H9 (cell line): Measurements from ENCODE around the gene GUK1. TPM values are rescaled to one million over a fixed set of nuclear protein-coding genes. Genes with fewer than 3 reads are reported as not detected.

Experiments
- DNase-seq: peaks from one replicate; pipeline ENCODE4 v3.0.0-alpha.2; 2017
- H2AFZ ChIP-seq: one replicate; pipeline ENCODE4 v1.6.1; 2013; ENCODE audit warnings: mild to moderate bottlenecking, low read length, control low read depth, moderate library complexity
- H2AK5ac ChIP-seq: 2 replicates; pipeline ENCODE4 v1.6.1; 2013; ENCODE audit warnings: low read length, control low read depth, mixed read lengths; ENCODE audit not compliant: insufficient read length
- H2BK120ac ChIP-seq: one replicate; pipeline ENCODE4 v1.6.1; 2013; ENCODE audit warnings: low read depth, mild to moderate bottlenecking, low read length, control low read depth, inconsistent platforms; ENCODE audit not compliant: poor library complexity, severe bottlenecking
- H2BK12ac ChIP-seq: 2 replicates; pipeline ENCODE4 v1.6.1; 2013; ENCODE audit warnings: low read length, control low read depth, mixed read lengths, low read depth; ENCODE audit not compliant: insufficient read length
- H2BK15ac ChIP-seq: 2 replicates; pipeline ENCODE4 v1.6.1; 2013; ENCODE audit warnings: low read depth, low read length, control low read depth
- H2BK20ac ChIP-seq: one replicate; pipeline ENCODE4 v1.6.1; 2013; ENCODE audit warnings: low read depth, mild to moderate bottlenecking, low read length, control low read depth, inconsistent platforms; ENCODE audit not compliant: poor library complexity, severe bottlenecking
- H2BK5ac ChIP-seq: 2 replicates; pipeline ENCODE4 v1.6.1; 2013; ENCODE audit warnings: low read length, control low read depth, mixed read lengths; ENCODE audit not compliant: insufficient read length
- H3K14ac ChIP-seq: 2 replicates; pipeline ENCODE4 v1.6.1; 2013; ENCODE audit warnings: low read length, control low read depth; ENCODE audit not compliant: insufficient read depth
- H3K18ac ChIP-seq: 2 replicates; pipeline ENCODE4 v1.6.1; 2013; ENCODE audit warnings: low read depth, mild to moderate bottlenecking, mixed read lengths, low read length, control low read depth; ENCODE audit not compliant: insufficient read length
- H3K23ac ChIP-seq: 2 replicates; pipeline ENCODE4 v1.6.1; 2013; ENCODE audit warnings: low read length, control low read depth, mixed read lengths, low read depth; ENCODE audit not compliant: insufficient read length
- H3K23me2 ChIP-seq: 2 replicates; pipeline ENCODE4 v1.6.1; 2013; ENCODE audit warnings: low read depth, mild to moderate bottlenecking, mixed read lengths, low read length, control low read depth; ENCODE audit not compliant: insufficient read length, poor library complexity, severe bottlenecking
- H3K27ac ChIP-seq: 2 replicates; pipeline ENCODE4 v1.5.1; 2013; ENCODE audit warnings: low read length, control low read depth, mixed read lengths, low read depth; ENCODE audit not compliant: insufficient read length
- H3K27me3 ChIP-seq: 2 replicates; pipeline ENCODE4 v1.6.1; 2013; ENCODE audit warnings: low read length, control low read depth, inconsistent platforms; ENCODE audit not compliant: insufficient read depth
- H3K4ac ChIP-seq: 2 replicates; pipeline ENCODE4 v1.6.1; 2013; ENCODE audit warnings: low read depth, mild to moderate bottlenecking, control low read depth, inconsistent platforms, low read length, moderate library complexity
- H3K4me1 ChIP-seq: 2 replicates; pipeline ENCODE4 v1.6.1; 2013; ENCODE audit warnings: low read length, control low read depth, inconsistent platforms; ENCODE audit not compliant: insufficient read depth
- H3K4me2 ChIP-seq: 2 replicates; pipeline ENCODE4 v1.6.1; 2013; ENCODE audit warnings: low read length, control low read depth, mixed read lengths; ENCODE audit not compliant: insufficient read length, insufficient read depth
- H3K56ac ChIP-seq: 2 replicates; pipeline ENCODE4 v1.6.1; 2013; ENCODE audit warnings: low read depth, mild to moderate bottlenecking, mixed read lengths, low read length, control low read depth; ENCODE audit not compliant: insufficient read length
- H3K79me1 ChIP-seq: 2 replicates; pipeline ENCODE4 v1.6.1; 2013; ENCODE audit warnings: low read depth, mild to moderate bottlenecking, moderate library complexity, low read length, control low read depth, inconsistent platforms; ENCODE audit not compliant: insufficient read depth, poor library complexity, severe bottlenecking
- H3K79me2 ChIP-seq: 2 replicates; pipeline ENCODE4 v1.6.1; 2013; ENCODE audit warnings: low read length, control low read depth, inconsistent platforms; ENCODE audit not compliant: insufficient read depth
- H3K9ac ChIP-seq: 2 replicates; pipeline ENCODE4 v1.6.1; 2013; ENCODE audit warnings: low read length, control low read depth, mixed read lengths; ENCODE audit not compliant: insufficient read length; ENCODE audit errors: extremely low read depth
- H3K9me3 ChIP-seq: one replicate; pipeline ENCODE4 v1.6.1; 2013; ENCODE audit warnings: low read depth, low read length, inconsistent platforms; ENCODE audit not compliant: control insufficient read depth
- H3T11ph ChIP-seq: one replicate; pipeline ENCODE4 v1.6.1; 2013; ENCODE audit warnings: mild to moderate bottlenecking, low read length, control low read depth, inconsistent platforms
- H4K20me1 ChIP-seq: one replicate; pipeline ENCODE4 v1.6.1; 2013; ENCODE audit not compliant: control insufficient read depth, insufficient read length, insufficient read depth
- H4K5ac ChIP-seq: 2 replicates; pipeline ENCODE4 v1.6.1; 2013; ENCODE audit warnings: low read depth, mild to moderate bottlenecking, mixed read lengths, low read length, control low read depth; ENCODE audit not compliant: insufficient read length
- H4K8ac ChIP-seq: replicated peaks from 2 replicates; pipeline ENCODE4 v1.6.1; 2013; ENCODE audit warnings: low read length, control low read depth, mixed read lengths, low read depth; ENCODE audit not compliant: insufficient read length
- H4K91ac ChIP-seq: 2 replicates; pipeline ENCODE4 v1.6.1; 2013; ENCODE audit warnings: low read depth, mild to moderate bottlenecking, moderate library complexity, mixed read lengths, low read length, control low read depth; ENCODE audit not compliant: insufficient read length
- H3K27ac Mint-ChIP-seq, 3 experiments: 2 replicates in 2 of 3; 3 replicates in 1 of 3; pipeline ENCODE4 v1.8.0; 2020 to 2021; ENCODE audit warnings: mixed read lengths in 3 of 3, mild to moderate bottlenecking in 1 of 3, moderate library complexity in 1 of 3
- H3K27me3 Mint-ChIP-seq: 2 replicates; pipeline ENCODE4 v1.8.0; 2021; ENCODE audit warnings: low read depth, mild to moderate bottlenecking, moderate library complexity, mixed read lengths
- H3K36me3 Mint-ChIP-seq, 3 experiments: 2 replicates in 2 of 3; 3 replicates in 1 of 3; pipeline ENCODE4 v1.8.0; 2020 to 2021; ENCODE audit warnings: low read depth in 3 of 3, mixed read lengths in 3 of 3; ENCODE audit not compliant: insufficient read depth in 1 of 3
- H3K4me1 Mint-ChIP-seq, 2 experiments: 2 replicates each; pipeline ENCODE4 v1.8.0; 2020; ENCODE audit warnings: mixed read lengths in 2 of 2
- H3K4me3 Mint-ChIP-seq, 2 experiments: 2 replicates in 1 of 2; 3 replicates in 1 of 2; pipeline ENCODE4 v1.8.0; 2020 to 2021; ENCODE audit warnings: mild to moderate bottlenecking in 2 of 2, mixed read lengths in 2 of 2, moderate library complexity in 1 of 2
- H3K9me3 Mint-ChIP-seq, 2 experiments: 2 replicates in 1 of 2; 3 replicates in 1 of 2; pipeline ENCODE4 v1.8.0; 2020; ENCODE audit warnings: mild to moderate bottlenecking in 2 of 2, mixed read lengths in 2 of 2, moderate library complexity in 1 of 2
- CTCF ChIP-seq: fragments of 200-600 bp; sonication (generic); conservative IDR thresholded peaks from 3 replicates; pipeline ENCODE4 v1.8.0; 2021; ENCODE audit warnings: antibody characterized with exemption, mild to moderate bottlenecking
- WGBS: extraction: QIAGEN DNeasy Blood & Tissue Kit; methylation state at CpG from one replicate; pipeline ENCODE4 v1.1.7; 2013; ENCODE audit warnings: missing lambda C conversion rate, low lambda C conversion rate, mixed read lengths; ENCODE audit not compliant: insufficient read length; ENCODE audit errors: extremely low coverage; 5-methylcytosine and 5-hydroxymethylcytosine counted together
- total RNA-seq: library from RNA; stranded (reverse); gene quantifications from 2 replicates; pipeline ENCODE4 v1.2.1, GENCODE V29; 2021

GUK1 gene
- total RNA-seq, 1 experiment from 2014 or later, result 88.2 TPM

- Histone ChIP-seq H4K8ac (no peak overlapping the region), H2AK5ac (no peak overlapping the region), H2BK15ac (no peak overlapping the region), H3K56ac (no peak overlapping the region), H3K9ac (no peak overlapping the region), H2BK5ac (no peak overlapping the region), H3T11ph (no peak overlapping the region), H2BK20ac (no peak overlapping the region), H3K18ac (no peak overlapping the region), H2AFZ (no peak overlapping the region), H4K91ac (no peak overlapping the region), H3K4me1 (no peaks in the 10 kb centered on the region), H3K14ac (no peak overlapping the region), H3K79me2 (no peaks in the 10 kb centered on the region), H3K4ac (no peak overlapping the region), H3K23ac (no peak overlapping the region), H4K20me1 (no peaks in the 10 kb centered on the region), H3K9me3 (no peaks in the 10 kb centered on the region), H3K23me2 (no peaks in the 10 kb centered on the region), H3K27me3 (no peaks in the 10 kb centered on the region), H2BK12ac (no peak overlapping the region), H4K5ac (no peak overlapping the region), H2BK120ac (no peak overlapping the region), H3K27ac (no peak overlapping the region), H3K4me2 (no peak overlapping the region), H3K79me1 (no peaks in the 10 kb centered on the region)
- Mint-ChIP-seq H3K36me3 (peaks cover 7 to 9% (median 7%) of the 10 kb centered on the region in 3 experiments; a peak in 6 of 7 replicates), H3K27me3 (peaks cover 10% of the 10 kb centered on the region), H3K4me1 (0 out of 4 replicates have a peak, but pooled peaks cover 0 to 3% of the 10 kb centered on the region in 2 experiments), H3K9me3 (peaks cover 34 to 42% of the 10 kb centered on the region in 2 experiments), H3K4me3 (no peak overlapping the region), H3K27ac (no peak overlapping the region)
- TF ChIP-seq CTCF, result no peak
- no CpG with 5 or more reads among the region's 4 CpGs for WGBS
- DNase-seq, result no peak
Measured at GRCh38 chr1:228117335-228117734, 22.7 kb upstream of the GUK1 start.
